Fibroblast of the aortic adventitia (primary cell): ENCODE data around the gene DMXL2. TPM values are rescaled to one million over a fixed set of nuclear protein-coding genes. Genes with fewer than 3 reads are reported as not detected.
"Not testable (repeated sequence)": the region's sequence is repeated elsewhere in the genome, so short reads cannot be mapped to it uniquely, and the experiment has no call there.

Experiments used
- DNase-seq: peaks from one replicate; pipeline ENCODE4 v3.0.0-alpha.2; 2010; ENCODE audit warnings: low read depth
- H3K4me3 ChIP-seq: 2 replicates; pipeline ENCODE4 v1.5.1; 2011; ENCODE audit warnings: low read depth, mild to moderate bottlenecking, control low read depth, low read length, moderate library complexity
- total RNA-seq: library from RNA; depleted of rRNA; stranded (reverse); fragments of >200 nt; gene quantifications from 2 replicates; pipeline ENCODE4 v1.2.3, GENCODE V29; 2012; ENCODE audit warnings: low replicate concordance
- TF ChIP-seq, protein P1 (sequence below): IDR thresholded peaks from 2 replicates; pipeline ENCODE4 v1.5.1; 2011; ENCODE audit warnings: mild to moderate bottlenecking, low read length, control low read depth, inconsistent platforms; ENCODE audit not compliant: insufficient read depth

DMXL2 gene
- total RNA-seq, 1 donor = 29.5 TPM

DNA sequence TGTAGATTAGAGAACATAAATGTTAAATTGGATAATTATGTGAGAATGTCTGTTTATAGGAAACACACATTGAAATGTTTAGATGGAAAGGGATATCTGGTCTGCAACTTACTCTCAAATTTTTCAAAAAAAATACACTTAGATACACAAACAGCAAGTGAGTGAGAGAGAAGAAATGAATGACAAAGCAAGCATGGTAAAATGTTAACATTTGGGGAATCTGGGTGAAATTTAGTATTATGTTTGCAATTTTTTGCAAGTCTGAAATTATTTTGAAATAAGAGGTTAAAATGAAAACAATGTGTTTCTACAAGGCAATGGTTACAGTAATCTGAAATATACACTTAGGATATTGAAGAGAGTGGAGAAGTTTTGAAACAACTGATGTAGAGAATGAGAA is 146.8 kb downstream of the DMXL2 start:
- no peak overlapping the region for H3K4me3 ChIP-seq
- TF ChIP-seq, protein P1, sequence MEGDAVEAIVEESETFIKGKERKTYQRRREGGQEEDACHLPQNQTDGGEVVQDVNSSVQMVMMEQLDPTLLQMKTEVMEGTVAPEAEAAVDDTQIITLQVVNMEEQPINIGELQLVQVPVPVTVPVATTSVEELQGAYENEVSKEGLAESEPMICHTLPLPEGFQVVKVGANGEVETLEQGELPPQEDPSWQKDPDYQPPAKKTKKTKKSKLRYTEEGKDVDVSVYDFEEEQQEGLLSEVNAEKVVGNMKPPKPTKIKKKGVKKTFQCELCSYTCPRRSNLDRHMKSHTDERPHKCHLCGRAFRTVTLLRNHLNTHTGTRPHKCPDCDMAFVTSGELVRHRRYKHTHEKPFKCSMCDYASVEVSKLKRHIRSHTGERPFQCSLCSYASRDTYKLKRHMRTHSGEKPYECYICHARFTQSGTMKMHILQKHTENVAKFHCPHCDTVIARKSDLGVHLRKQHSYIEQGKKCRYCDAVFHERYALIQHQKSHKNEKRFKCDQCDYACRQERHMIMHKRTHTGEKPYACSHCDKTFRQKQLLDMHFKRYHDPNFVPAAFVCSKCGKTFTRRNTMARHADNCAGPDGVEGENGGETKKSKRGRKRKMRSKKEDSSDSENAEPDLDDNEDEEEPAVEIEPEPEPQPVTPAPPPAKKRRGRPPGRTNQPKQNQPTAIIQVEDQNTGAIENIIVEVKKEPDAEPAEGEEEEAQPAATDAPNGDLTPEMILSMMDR = no peak
- DNase-seq = no peak

DNA sequence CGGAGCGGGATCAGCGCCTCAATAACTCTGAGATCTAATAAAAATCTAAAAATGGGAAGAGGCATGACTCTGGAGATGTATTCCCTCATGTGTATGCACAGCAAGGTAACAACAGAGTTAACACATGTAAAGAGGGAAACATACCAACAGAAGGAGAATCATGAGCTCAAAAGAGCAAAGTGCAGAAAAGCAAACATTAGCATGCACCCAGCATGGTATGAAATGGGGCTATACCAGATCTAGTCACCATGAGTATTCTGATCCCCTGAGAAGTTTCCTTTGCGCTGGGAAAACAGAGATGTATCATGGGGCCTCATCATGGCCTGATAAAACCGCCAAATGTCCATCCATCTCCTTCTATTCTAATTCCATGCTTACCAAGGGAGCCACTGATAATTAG is 152.1 kb downstream of the DMXL2 start:
- DNase-seq = no peak
- H3K4me3 ChIP-seq = no peak overlapping the region
- TF ChIP-seq, protein P1 = no peak

GRCh38 chr15:51460796-51461195 is 161.8 kb downstream of the DMXL2 start:
- TF ChIP-seq, protein P1 = no peak
- no peak for DNase-seq
- H3K4me3 ChIP-seq = no peak overlapping the region

DNA sequence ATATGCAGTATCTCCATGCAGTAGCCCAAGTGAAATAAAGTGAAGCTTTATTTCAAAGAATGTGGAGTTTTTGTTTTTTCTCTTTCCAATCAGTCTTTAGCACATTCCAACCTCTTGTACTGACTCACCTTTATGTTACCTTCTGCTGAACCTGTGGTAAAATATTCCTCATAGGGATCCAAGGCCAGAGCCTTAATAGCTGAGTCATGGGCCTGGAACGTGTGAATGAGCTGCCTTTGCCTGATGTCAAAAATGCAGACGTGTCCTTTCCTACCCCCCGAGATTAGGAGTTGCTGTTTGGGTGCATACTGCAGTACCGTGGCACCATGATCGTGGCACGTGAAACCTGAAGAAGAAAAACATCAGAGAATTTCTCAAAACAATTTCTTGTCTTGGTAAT is 172.6 kb downstream of the DMXL2 start:
- no peak for DNase-seq
- TF ChIP-seq, protein P1 = no peak
- no peak overlapping the region for H3K4me3 ChIP-seq

GRCh38 chr15:51448622-51449399 is 173.8 kb downstream of the DMXL2 start:
- TF ChIP-seq, protein P1 = no peak
- no peak for DNase-seq
- no peak overlapping the region for H3K4me3 ChIP-seq

DNA sequence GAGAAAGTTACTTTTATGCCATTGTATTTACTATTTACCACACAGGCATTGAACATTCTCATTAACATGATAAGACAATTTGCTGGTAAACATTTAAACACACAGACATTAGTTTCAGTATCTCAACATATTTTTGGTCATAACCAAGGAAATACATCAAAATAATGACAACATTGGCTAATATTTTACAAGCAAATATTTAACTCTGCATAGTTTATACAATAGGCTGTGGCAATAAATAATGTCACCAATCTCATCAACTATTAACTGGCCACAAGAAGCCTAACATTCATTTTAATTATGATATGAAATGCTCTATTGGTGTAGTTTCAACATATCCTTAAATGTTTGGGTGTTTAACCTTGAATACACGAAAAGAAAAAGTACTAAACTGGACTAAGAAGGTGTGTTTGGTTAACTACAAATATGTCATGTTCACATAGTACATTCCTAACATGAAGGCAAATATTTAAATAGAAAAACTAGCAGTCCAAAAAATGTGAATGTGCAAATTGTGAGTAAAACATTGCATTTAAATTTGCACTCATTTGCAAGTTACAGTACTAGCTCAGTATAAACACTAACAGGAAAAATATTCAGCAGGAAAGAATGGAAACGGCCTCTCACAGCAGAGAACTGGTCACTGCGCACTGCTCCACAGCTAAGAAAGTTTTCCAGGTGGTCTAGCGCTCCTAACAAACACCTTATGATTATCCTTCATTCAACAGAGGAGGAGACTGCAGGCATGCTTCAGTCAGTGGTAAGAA is 174.5 kb downstream of the DMXL2 start:
- TF ChIP-seq, protein P1 = no peak
- H3K4me3 ChIP-seq = no peak overlapping the region
- no peak for DNase-seq

- H3K4me3 ChIP-seq, DNase-seq: not testable (repeated sequence)
These were observed 176.4 kb downstream of the DMXL2 start for GRCh38 chr15:51446029-51446744.
